ENCODE results near the gene KCNJ2.

Gene KCNJ2

DNA sequence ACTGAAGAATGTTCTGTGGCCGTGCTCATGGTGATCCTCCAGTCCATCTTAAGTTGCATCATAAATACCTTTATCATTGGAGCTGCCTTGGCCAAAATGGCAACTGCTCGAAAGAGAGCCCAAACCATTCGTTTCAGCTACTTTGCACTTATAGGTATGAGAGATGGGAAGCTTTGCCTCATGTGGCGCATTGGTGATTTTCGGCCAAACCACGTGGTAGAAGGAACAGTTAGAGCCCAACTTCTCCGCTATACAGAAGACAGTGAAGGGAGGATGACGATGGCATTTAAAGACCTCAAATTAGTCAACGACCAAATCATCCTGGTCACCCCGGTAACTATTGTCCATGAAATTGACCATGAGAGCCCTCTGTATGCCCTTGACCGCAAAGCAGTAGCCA, 36.8 kb upstream of the KCNJ2 start:
- no peak overlapping the region for H3K27ac ChIP-seq (ENCODE audit: low read depth, low read length)
- no peaks in the 10 kb centered on the region for H3K9me3 ChIP-seq (ENCODE audit: control insufficient read depth in 1 of 2, low read length in 2 of 2)
- no peak overlapping the region for H3K4me3 ChIP-seq (ENCODE audit: low read depth in 1 of 2, low read length in 2 of 2)
- H3K4me1 ChIP-seq (ENCODE audit: control insufficient read depth in 1 of 2, insufficient read depth in 2 of 2, low read length in 2 of 2) = peaks cover 7 to 8% of the 10 kb centered on the region in 2 donors
- no peaks in the 10 kb centered on the region for H3K27me3 ChIP-seq (ENCODE audit: control insufficient read depth in 1 of 2, insufficient read depth in 2 of 2, low read length in 2 of 2)
- no peaks in the 10 kb centered on the region for H3K36me3 ChIP-seq (ENCODE audit: control insufficient read depth in 1 of 2, insufficient read depth in 2 of 2, low read length in 2 of 2)
- H3K9ac ChIP-seq (ENCODE audit: low read depth in 1 of 2, low read length in 2 of 2) = no peak overlapping the region

DNA sequence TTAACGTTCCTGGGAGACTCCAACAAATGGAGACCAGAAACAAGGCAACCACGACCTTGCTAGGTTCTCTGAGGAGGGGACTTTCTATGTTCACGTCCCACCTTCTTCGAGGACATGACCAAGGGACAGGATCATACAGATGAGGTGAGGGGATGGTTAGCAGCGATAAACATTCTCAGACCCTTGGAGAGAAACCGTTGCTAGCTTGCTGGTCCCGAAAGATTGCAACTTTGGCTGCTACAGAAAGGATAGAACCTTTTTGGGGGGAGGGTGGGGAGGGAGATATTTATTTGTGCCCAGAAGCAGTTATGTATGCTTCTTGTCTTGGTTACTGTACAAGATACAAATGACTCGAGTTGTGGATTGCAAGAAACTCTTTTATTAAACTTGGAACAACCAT, 35.3 kb upstream of the KCNJ2 start:
- Histone ChIP-seq H3K4me1 (ENCODE audit: control insufficient read depth in 1 of 2, insufficient read depth in 2 of 2, low read length in 2 of 2) (peaks cover 9 to 19% of the 10 kb centered on the region in 2 donors), H3K27ac (ENCODE audit: low read depth, low read length) (no peak overlapping the region), H3K9me3 (ENCODE audit: control insufficient read depth in 1 of 2, low read length in 2 of 2) (no peaks in the 10 kb centered on the region), H3K9ac (ENCODE audit: low read depth in 1 of 2, low read length in 2 of 2) (no peak overlapping the region), H3K4me3 (ENCODE audit: low read depth in 1 of 2, low read length in 2 of 2) (no peak overlapping the region), H3K27me3 (ENCODE audit: control insufficient read depth in 1 of 2, insufficient read depth in 2 of 2, low read length in 2 of 2) (no peaks in the 10 kb centered on the region), H3K36me3 (ENCODE audit: control insufficient read depth in 1 of 2, insufficient read depth in 2 of 2, low read length in 2 of 2) (no peaks in the 10 kb centered on the region)

DNA sequence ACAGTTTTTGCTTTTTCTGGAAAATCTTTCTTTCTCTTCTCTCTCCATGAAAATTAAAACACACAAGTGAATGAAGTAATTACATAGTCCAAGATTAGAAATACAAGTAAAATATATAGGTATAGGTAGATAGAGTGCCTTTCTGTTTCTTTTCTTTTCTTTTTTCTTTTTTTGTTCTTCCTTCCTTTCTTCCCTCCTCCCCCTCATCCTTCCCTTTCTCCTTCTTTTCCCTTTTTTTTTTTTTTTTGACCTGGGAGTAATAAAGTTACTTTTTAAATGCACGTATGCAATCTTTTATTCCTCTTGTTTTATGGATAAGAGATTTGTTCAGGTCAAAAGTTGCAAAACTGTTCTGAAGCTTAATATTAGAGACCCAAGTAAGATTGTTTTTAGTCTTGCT, 34.6 kb upstream of the KCNJ2 start:
- H3K36me3 ChIP-seq (ENCODE audit: control insufficient read depth in 1 of 2, insufficient read depth in 2 of 2, low read length in 2 of 2) = no peaks in the 10 kb centered on the region
- H3K27me3 ChIP-seq (ENCODE audit: control insufficient read depth in 1 of 2, insufficient read depth in 2 of 2, low read length in 2 of 2) = no peaks in the 10 kb centered on the region
- no peak overlapping the region for H3K27ac ChIP-seq (ENCODE audit: low read depth, low read length)
- H3K4me1 ChIP-seq (ENCODE audit: control insufficient read depth in 1 of 2, insufficient read depth in 2 of 2, low read length in 2 of 2) = peaks cover 9 to 19% of the 10 kb centered on the region in 2 donors
- no peak overlapping the region for H3K9ac ChIP-seq (ENCODE audit: low read depth in 1 of 2, low read length in 2 of 2)
- no peak overlapping the region for H3K4me3 ChIP-seq (ENCODE audit: low read depth in 1 of 2, low read length in 2 of 2)
- H3K9me3 ChIP-seq (ENCODE audit: control insufficient read depth in 1 of 2, low read length in 2 of 2) = no peaks in the 10 kb centered on the region

DNA sequence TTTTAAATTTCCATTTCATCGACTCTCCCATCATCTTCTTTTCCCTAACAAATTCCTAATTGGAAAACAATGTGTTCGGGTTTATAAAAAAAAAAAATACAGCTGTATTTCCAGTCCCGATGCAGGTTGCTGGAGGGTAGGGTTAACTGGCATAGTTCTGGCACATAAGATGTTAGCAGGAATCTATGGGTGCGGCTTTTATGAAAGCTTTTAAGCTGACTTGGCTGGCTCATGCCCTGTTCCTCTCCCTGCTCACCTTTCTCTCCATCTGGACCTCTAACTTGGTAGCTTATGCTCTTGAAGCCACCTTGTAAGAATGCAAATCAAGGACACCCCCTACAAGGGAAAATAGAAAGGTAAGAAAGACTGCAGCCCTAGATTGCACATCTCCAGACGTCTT, 33.2 kb upstream of the KCNJ2 start:
- Histone ChIP-seq H3K27ac (ENCODE audit: low read depth, low read length) (no peak overlapping the region), H3K9me3 (ENCODE audit: control insufficient read depth in 1 of 2, low read length in 2 of 2) (no peaks in the 10 kb centered on the region), H3K4me3 (ENCODE audit: low read depth in 1 of 2, low read length in 2 of 2) (no peak overlapping the region), H3K4me1 (ENCODE audit: control insufficient read depth in 1 of 2, insufficient read depth in 2 of 2, low read length in 2 of 2) (peaks cover 9 to 19% of the 10 kb centered on the region in 2 donors), H3K27me3 (ENCODE audit: control insufficient read depth in 1 of 2, insufficient read depth in 2 of 2, low read length in 2 of 2) (no peaks in the 10 kb centered on the region), H3K9ac (ENCODE audit: low read depth in 1 of 2, low read length in 2 of 2) (no peak overlapping the region), H3K36me3 (ENCODE audit: control insufficient read depth in 1 of 2, insufficient read depth in 2 of 2, low read length in 2 of 2) (no peaks in the 10 kb centered on the region)

DNA sequence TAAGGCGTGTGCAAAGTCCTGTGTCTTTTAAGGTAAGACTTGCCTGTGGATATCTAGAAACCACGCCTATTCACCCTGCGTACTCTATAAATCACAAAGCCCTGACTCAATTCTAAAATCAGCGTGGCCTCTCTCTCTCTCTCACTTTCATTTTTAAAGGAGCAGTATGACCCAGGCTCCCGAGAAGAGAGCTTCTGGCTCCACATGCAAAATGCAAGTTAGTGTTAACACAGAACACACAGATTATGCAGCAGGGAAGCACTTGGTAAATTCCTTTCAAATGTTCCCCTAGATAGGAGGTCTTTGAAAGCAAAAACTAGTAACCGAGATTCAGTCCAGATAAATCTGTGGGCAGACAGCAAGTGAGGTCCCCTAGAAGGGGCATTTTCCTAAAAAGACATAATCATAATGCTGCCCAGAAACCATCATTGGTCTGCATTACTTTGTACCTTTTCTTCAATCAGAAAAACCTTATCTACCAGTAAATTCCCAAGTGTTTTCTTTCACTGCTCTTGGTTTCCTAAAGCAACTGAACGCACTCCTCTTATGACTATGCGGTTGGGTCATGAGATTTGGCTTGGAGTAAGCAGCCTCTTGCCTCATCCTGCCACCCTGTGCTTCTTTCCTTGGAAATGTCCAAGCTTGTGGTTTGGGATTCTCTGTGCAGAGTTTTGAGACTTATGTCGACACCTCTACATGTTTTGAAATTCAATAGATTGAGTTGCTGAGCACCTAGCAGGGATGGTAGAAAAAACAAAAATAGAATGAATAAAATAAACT, 31.7 kb upstream of the KCNJ2 start:
- Histone ChIP-seq H3K27me3 (ENCODE audit: control insufficient read depth in 1 of 2, insufficient read depth in 2 of 2, low read length in 2 of 2) (no peaks in the 10 kb centered on the region), H3K36me3 (ENCODE audit: control insufficient read depth in 1 of 2, insufficient read depth in 2 of 2, low read length in 2 of 2) (no peaks in the 10 kb centered on the region), H3K27ac (ENCODE audit: low read depth, low read length) (peak overlapping the region; percentile 24), H3K4me1 (ENCODE audit: control insufficient read depth in 1 of 2, insufficient read depth in 2 of 2, low read length in 2 of 2) (peaks cover 9 to 19% of the 10 kb centered on the region in 2 donors), H3K4me3 (ENCODE audit: low read depth in 1 of 2, low read length in 2 of 2) (peak overlapping the region; percentile 51 to 54), H3K9ac (ENCODE audit: low read depth in 1 of 2, low read length in 2 of 2) (peak overlapping the region in 1 of 2 donors; percentile 41), H3K9me3 (ENCODE audit: control insufficient read depth in 1 of 2, low read length in 2 of 2) (no peaks in the 10 kb centered on the region)

DNA sequence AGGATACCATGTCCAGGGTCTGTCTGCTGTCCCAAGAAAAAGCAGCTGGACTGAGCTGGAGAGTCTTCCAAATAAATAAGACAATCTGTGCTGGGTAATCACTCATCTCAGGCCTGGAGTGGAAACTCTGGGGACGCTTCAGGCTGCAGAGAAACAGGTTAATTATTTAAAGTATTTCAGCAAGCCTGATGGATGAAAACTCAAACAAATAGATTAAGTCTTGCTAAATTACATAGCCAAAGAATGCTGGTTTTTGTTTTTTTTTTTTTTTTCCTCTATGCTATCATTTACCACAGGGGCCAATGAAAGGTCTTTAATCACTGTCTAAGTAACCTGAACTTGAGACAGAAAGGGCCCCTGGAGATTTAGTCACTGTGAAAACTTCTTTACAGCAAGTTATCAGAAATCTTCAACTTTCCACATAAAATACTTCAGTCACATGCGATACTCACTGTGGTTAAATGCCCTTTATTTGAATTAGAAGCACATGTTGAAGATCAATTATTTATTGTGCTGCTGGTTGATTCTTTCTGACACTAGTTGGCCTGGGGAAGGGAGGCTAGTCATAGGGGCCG, 31.0 kb upstream of the KCNJ2 start:
- Histone ChIP-seq H3K4me3 (ENCODE audit: low read depth in 1 of 2, low read length in 2 of 2) (no peak overlapping the region), H3K4me1 (ENCODE audit: control insufficient read depth in 1 of 2, insufficient read depth in 2 of 2, low read length in 2 of 2) (peaks cover 9 to 19% of the 10 kb centered on the region in 2 donors), H3K27me3 (ENCODE audit: control insufficient read depth in 1 of 2, insufficient read depth in 2 of 2, low read length in 2 of 2) (no peaks in the 10 kb centered on the region), H3K9me3 (ENCODE audit: control insufficient read depth in 1 of 2, low read length in 2 of 2) (no peaks in the 10 kb centered on the region), H3K9ac (ENCODE audit: low read depth in 1 of 2, low read length in 2 of 2) (no peak overlapping the region), H3K27ac (ENCODE audit: low read depth, low read length) (no peak overlapping the region), H3K36me3 (ENCODE audit: control insufficient read depth in 1 of 2, insufficient read depth in 2 of 2, low read length in 2 of 2) (no peaks in the 10 kb centered on the region)

DNA sequence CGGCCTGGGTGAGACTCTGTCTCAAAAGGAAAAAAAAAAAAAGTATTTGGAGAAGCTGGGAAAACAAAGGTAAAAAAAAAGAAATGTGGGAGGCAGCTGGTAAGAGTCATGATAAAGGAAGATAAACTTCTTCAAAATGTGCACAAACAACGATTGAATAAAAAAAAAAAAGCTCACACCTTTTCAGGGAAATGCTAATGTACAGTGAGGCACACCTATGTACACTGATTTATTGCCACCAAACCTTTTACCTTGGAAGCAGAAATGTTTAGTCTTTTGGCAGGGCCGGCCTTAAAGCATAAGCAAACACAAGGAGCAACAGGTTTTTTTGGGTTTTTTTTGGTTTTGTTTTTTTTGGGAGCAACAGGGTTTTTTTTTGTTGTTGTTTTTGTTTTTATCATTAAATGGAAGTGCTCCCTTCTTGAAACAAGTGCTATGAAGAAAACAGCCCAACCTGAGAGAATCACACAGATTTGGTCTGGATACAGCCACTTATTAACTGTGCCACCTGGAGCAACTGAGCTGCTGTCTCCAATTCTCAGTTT, 29.8 kb upstream of the KCNJ2 start:
- Histone ChIP-seq H3K9me3 (ENCODE audit: control insufficient read depth in 1 of 2, low read length in 2 of 2) (no peaks in the 10 kb centered on the region), H3K9ac (ENCODE audit: low read depth in 1 of 2, low read length in 2 of 2) (no peak overlapping the region), H3K27me3 (ENCODE audit: control insufficient read depth in 1 of 2, insufficient read depth in 2 of 2, low read length in 2 of 2) (no peaks in the 10 kb centered on the region), H3K4me1 (ENCODE audit: control insufficient read depth in 1 of 2, insufficient read depth in 2 of 2, low read length in 2 of 2) (peaks cover 9 to 19% of the 10 kb centered on the region in 2 donors), H3K36me3 (ENCODE audit: control insufficient read depth in 1 of 2, insufficient read depth in 2 of 2, low read length in 2 of 2) (no peaks in the 10 kb centered on the region), H3K4me3 (ENCODE audit: low read depth in 1 of 2, low read length in 2 of 2) (no peak overlapping the region), H3K27ac (ENCODE audit: low read depth, low read length) (no peak overlapping the region)

DNA sequence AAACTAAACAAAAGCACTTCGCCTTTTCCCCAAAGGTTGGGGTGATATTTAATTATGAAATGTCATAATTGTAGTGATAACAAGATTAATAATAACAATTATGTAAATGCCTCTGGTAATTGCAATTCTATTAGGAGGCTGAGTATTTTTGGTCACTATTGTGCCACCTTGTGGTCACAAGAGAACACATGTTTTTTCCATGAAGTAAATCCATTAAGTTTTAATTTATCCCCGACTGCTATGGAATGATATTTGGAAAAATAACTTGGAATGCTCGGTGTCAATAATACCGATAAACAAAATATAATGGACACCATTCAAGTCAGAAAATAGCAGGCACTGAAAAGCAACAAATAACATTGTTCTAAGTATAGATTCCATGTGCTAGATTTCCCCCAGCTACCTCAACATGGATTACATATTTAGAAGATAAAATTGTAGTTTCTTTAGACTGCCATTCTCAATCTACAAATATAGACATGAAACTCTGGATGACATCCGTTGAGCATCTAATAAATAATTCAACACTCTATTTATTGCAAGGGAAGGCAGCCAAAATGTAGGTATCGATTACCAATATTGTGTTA, 25.0 kb upstream of the KCNJ2 start:
- no peak overlapping the region for H3K27ac ChIP-seq (ENCODE audit: low read depth, low read length)
- H3K27me3 ChIP-seq (ENCODE audit: control insufficient read depth in 1 of 2, insufficient read depth in 2 of 2, low read length in 2 of 2) = no peaks in the 10 kb centered on the region
- no peak overlapping the region for H3K4me3 ChIP-seq (ENCODE audit: low read depth in 1 of 2, low read length in 2 of 2)
- H3K9ac ChIP-seq (ENCODE audit: low read depth in 1 of 2, low read length in 2 of 2) = no peak overlapping the region
- H3K4me1 ChIP-seq (ENCODE audit: control insufficient read depth in 1 of 2, insufficient read depth in 2 of 2, low read length in 2 of 2) = no peaks in the 10 kb centered on the region
- no peaks in the 10 kb centered on the region for H3K36me3 ChIP-seq (ENCODE audit: control insufficient read depth in 1 of 2, insufficient read depth in 2 of 2, low read length in 2 of 2)
- no peaks in the 10 kb centered on the region for H3K9me3 ChIP-seq (ENCODE audit: control insufficient read depth in 1 of 2, low read length in 2 of 2)

DNA sequence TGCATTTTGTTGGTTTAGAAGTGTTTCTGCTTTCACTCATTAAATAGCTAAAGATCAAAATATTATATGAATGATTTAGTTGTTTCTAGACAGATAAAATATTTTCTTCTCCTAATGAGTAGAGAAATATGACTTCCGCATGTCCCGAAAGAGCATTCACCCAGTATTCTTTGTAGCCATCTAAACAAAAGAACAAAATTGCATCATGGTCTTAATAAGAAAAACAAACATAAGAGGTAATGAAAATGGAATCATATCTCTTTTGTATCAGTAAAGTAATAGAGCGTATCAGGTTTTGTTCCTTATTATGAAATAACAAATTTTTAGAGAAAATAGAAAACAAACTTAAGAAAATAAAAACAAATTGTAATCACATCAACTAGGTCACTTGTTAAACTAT, 16.1 kb upstream of the KCNJ2 start:
- H3K4me1 ChIP-seq (ENCODE audit: control insufficient read depth in 1 of 2, insufficient read depth in 2 of 2, low read length in 2 of 2) = no peaks in the 10 kb centered on the region
- no peak overlapping the region for H3K9ac ChIP-seq (ENCODE audit: low read depth in 1 of 2, low read length in 2 of 2)
- H3K36me3 ChIP-seq (ENCODE audit: control insufficient read depth in 1 of 2, insufficient read depth in 2 of 2, low read length in 2 of 2) = no peaks in the 10 kb centered on the region
- no peak overlapping the region for H3K27ac ChIP-seq (ENCODE audit: low read depth, low read length)
- no peaks in the 10 kb centered on the region for H3K27me3 ChIP-seq (ENCODE audit: control insufficient read depth in 1 of 2, insufficient read depth in 2 of 2, low read length in 2 of 2)
- no peak overlapping the region for H3K4me3 ChIP-seq (ENCODE audit: low read depth in 1 of 2, low read length in 2 of 2)
- no peaks in the 10 kb centered on the region for H3K9me3 ChIP-seq (ENCODE audit: control insufficient read depth in 1 of 2, low read length in 2 of 2)

DNA sequence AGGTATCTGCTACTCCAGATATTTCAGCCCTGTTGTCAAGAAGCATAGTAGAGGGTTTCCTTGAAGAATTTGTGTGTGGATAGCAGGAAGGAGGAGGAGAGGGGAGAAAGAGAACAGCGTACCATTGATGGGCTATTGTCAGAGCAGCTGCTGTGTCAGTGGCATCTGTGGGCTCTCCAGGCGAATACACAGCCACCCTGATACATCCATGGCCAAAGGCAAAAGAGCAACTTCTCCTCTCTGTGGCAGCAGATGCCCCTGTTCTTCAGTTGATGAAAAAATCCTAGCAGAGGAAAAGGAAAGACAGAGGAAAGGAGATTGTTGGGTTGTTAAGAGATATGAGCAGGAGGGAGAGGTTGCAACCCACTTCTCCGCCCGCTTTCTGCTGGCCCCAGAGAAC, 12.2 kb upstream of the KCNJ2 start:
- Histone ChIP-seq H3K36me3 (ENCODE audit: control insufficient read depth in 1 of 2, insufficient read depth in 2 of 2, low read length in 2 of 2) (no peaks in the 10 kb centered on the region), H3K4me1 (ENCODE audit: control insufficient read depth in 1 of 2, insufficient read depth in 2 of 2, low read length in 2 of 2) (no peaks in the 10 kb centered on the region), H3K9ac (ENCODE audit: low read depth in 1 of 2, low read length in 2 of 2) (no peak overlapping the region), H3K27ac (ENCODE audit: low read depth, low read length) (no peak overlapping the region), H3K4me3 (ENCODE audit: low read depth in 1 of 2, low read length in 2 of 2) (no peak overlapping the region), H3K9me3 (ENCODE audit: control insufficient read depth in 1 of 2, low read length in 2 of 2) (no peaks in the 10 kb centered on the region), H3K27me3 (ENCODE audit: control insufficient read depth in 1 of 2, insufficient read depth in 2 of 2, low read length in 2 of 2) (no peaks in the 10 kb centered on the region)
